Adipocyte (in vitro differentiated cells): ENCODE data around the gene TAS1R3.
A peak's percentile ranks its signal among the peaks of the same experiment; 100 is the strongest.

Experiments
- DNase-seq: peaks from one replicate; pipeline ENCODE4 v3.0.0-alpha.2; 2015; ENCODE audit warnings: low read depth
- H3K27me3 ChIP-seq: replicated peaks from 2 replicates; pipeline ENCODE4 v1.7.0; 2013; ENCODE audit warnings: mild to moderate bottlenecking, low read length, moderate library complexity; ENCODE audit not compliant: control insufficient read depth, insufficient read depth
- H3K36me3 ChIP-seq: 2 replicates; pipeline ENCODE4 v1.7.0; 2013; ENCODE audit warnings: low read length, mild to moderate bottlenecking, moderate library complexity; ENCODE audit not compliant: control insufficient read depth, insufficient read depth, severe bottlenecking
- H3K4me1 ChIP-seq: 2 replicates; pipeline ENCODE4 v1.7.0; 2013; ENCODE audit warnings: mild to moderate bottlenecking, low read length, moderate library complexity; ENCODE audit not compliant: control insufficient read depth, insufficient read depth
- H3K4me3 ChIP-seq: 2 replicates; pipeline ENCODE4 v1.7.0; 2013; ENCODE audit warnings: mild to moderate bottlenecking, low read length, moderate library complexity
- H3K9ac ChIP-seq: 2 replicates; pipeline ENCODE4 v1.7.0; 2013; ENCODE audit warnings: mild to moderate bottlenecking, low read length, moderate library complexity
- H3K9me3 ChIP-seq: 2 replicates; pipeline ENCODE4 v1.7.0; 2013; ENCODE audit warnings: mild to moderate bottlenecking, low read length, moderate library complexity; ENCODE audit not compliant: control insufficient read depth

The TAS1R3 gene

DNA sequence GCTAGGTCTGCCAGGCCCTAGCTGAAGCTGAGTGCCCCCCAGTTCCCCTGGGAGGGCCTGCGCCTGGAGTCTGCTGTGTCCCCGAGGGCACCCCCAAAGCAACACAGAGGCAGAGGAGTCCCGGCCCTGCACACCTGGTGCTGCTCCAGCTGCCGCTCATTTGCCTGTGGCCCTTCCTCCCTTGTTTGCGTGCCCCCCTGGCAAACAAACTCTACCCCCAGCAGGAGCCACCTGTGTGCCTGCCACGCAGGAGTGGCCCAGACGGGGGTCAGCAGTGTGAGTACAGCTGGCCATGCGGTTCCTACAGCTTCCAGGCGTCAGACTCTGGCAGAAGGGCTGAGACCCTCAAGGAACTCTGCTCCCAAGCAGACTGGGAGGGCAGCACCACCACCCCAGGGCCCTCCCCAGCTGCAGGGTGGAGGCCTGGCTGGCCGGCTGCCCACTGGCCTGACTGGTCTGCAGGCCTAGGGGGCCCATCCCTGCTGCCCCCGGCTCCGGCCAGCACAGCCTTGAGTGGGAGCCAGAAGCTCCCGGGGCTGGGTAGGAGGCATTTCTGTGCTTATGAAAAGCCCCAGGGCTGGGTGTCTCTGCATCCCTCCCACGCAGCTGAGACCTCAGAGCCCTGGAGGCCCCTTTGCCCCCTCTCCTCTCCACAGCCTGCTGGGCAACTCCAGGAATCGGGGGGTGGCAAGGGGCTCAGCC is 563 bp upstream of the TAS1R3 start:
- H3K9me3 ChIP-seq = no peaks in the 10 kb centered on the region
- H3K36me3 ChIP-seq = peaks cover 6% of the 10 kb centered on the region
- peak overlapping the region; percentile 54 for H3K9ac ChIP-seq
- no peak overlapping the region for H3K4me3 ChIP-seq
- peak; percentile 40 for DNase-seq
- peaks cover 19% of the 10 kb centered on the region for H3K4me1 ChIP-seq
- H3K27me3 ChIP-seq = no peaks in the 10 kb centered on the region

DNA sequence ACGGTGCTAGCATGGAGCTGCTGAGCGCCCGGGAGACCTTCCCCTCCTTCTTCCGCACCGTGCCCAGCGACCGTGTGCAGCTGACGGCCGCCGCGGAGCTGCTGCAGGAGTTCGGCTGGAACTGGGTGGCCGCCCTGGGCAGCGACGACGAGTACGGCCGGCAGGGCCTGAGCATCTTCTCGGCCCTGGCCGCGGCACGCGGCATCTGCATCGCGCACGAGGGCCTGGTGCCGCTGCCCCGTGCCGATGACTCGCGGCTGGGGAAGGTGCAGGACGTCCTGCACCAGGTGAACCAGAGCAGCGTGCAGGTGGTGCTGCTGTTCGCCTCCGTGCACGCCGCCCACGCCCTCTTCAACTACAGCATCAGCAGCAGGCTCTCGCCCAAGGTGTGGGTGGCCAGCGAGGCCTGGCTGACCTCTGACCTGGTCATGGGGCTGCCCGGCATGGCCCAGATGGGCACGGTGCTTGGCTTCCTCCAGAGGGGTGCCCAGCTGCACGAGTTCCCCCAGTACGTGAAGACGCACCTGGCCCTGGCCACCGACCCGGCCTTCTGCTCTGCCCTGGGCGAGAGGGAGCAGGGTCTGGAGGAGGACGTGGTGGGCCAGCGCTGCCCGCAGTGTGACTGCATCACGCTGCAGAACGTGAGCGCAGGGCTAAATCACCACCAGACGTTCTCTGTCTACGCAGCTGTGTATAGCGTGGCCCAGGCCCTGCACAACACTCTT is 1.1 kb downstream of the TAS1R3 start:
- H3K36me3 ChIP-seq = peaks cover 7% of the 10 kb centered on the region
- no peak overlapping the region for H3K4me3 ChIP-seq
- no peaks in the 10 kb centered on the region for H3K9me3 ChIP-seq
- DNase-seq = no peak
- H3K4me1 ChIP-seq = peaks cover 13% of the 10 kb centered on the region
- H3K27me3 ChIP-seq = no peaks in the 10 kb centered on the region
- no peak overlapping the region for H3K9ac ChIP-seq

GRCh38 chr1:1332774-1333480 is 1.8 kb downstream of the TAS1R3 start:
- Histone ChIP-seq H3K4me1 (peaks cover 13% of the 10 kb centered on the region), H3K36me3 (peaks cover 5% of the 10 kb centered on the region), H3K9ac (no peak overlapping the region), H3K27me3 (no peaks in the 10 kb centered on the region), H3K4me3 (no peak overlapping the region), H3K9me3 (no peaks in the 10 kb centered on the region)
- no peak for DNase-seq

DNA sequence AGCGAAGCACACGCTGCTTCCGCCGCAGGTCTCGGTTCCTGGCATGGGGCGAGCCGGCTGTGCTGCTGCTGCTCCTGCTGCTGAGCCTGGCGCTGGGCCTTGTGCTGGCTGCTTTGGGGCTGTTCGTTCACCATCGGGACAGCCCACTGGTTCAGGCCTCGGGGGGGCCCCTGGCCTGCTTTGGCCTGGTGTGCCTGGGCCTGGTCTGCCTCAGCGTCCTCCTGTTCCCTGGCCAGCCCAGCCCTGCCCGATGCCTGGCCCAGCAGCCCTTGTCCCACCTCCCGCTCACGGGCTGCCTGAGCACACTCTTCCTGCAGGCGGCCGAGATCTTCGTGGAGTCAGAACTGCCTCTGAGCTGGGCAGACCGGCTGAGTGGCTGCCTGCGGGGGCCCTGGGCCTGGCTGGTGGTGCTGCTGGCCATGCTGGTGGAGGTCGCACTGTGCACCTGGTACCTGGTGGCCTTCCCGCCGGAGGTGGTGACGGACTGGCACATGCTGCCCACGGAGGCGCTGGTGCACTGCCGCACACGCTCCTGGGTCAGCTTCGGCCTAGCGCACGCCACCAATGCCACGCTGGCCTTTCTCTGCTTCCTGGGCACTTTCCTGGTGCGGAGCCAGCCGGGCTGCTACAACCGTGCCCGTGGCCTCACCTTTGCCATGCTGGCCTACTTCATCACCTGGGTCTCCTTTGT is 2.6 kb downstream of the TAS1R3 start:
- no peaks in the 10 kb centered on the region for H3K27me3 ChIP-seq
- peaks cover 11% of the 10 kb centered on the region for H3K36me3 ChIP-seq
- no peak overlapping the region for H3K9ac ChIP-seq
- no peak for DNase-seq
- no peak overlapping the region for H3K4me3 ChIP-seq
- no peaks in the 10 kb centered on the region for H3K9me3 ChIP-seq
- peaks cover 13% of the 10 kb centered on the region for H3K4me1 ChIP-seq

GRCh38 chr1:1334835-1335234 is 3.8 kb downstream of the TAS1R3 start:
- H3K9ac ChIP-seq = no peak overlapping the region
- H3K4me3 ChIP-seq = no peak overlapping the region
- peaks cover 13% of the 10 kb centered on the region for H3K4me1 ChIP-seq
- no peak for DNase-seq
- peaks cover 17% of the 10 kb centered on the region for H3K36me3 ChIP-seq
- no peaks in the 10 kb centered on the region for H3K9me3 ChIP-seq
- H3K27me3 ChIP-seq = no peaks in the 10 kb centered on the region

GRCh38 chr1:1335283-1335682 is 4.2 kb downstream of the TAS1R3 start:
- no peak for DNase-seq
- no peaks in the 10 kb centered on the region for H3K27me3 ChIP-seq
- H3K9ac ChIP-seq = no peak overlapping the region
- H3K36me3 ChIP-seq = peaks cover 18% of the 10 kb centered on the region
- H3K4me1 ChIP-seq = peaks cover 13% of the 10 kb centered on the region
- no peak overlapping the region for H3K4me3 ChIP-seq
- no peaks in the 10 kb centered on the region for H3K9me3 ChIP-seq

- Histone ChIP-seq H3K4me1 (peaks cover 8% of the 10 kb centered on the region), H3K9ac (no peak overlapping the region), H3K4me3 (no peak overlapping the region), H3K9me3 (no peaks in the 10 kb centered on the region), H3K36me3 (peaks cover 23% of the 10 kb centered on the region), H3K27me3 (no peaks in the 10 kb centered on the region)
- no peak for DNase-seq
These were observed 4.7 kb downstream of the TAS1R3 start for GRCh38 chr1:1335792-1336248.

GRCh38 chr1:1336446-1336845 is 5.4 kb downstream of the TAS1R3 start:
- no peak overlapping the region for H3K4me3 ChIP-seq
- peaks cover 28% of the 10 kb centered on the region for H3K36me3 ChIP-seq
- H3K9ac ChIP-seq = no peak overlapping the region
- H3K27me3 ChIP-seq = no peaks in the 10 kb centered on the region
- H3K4me1 ChIP-seq = peaks cover 2% of the 10 kb centered on the region
- no peaks in the 10 kb centered on the region for H3K9me3 ChIP-seq
- no peak for DNase-seq

DNA sequence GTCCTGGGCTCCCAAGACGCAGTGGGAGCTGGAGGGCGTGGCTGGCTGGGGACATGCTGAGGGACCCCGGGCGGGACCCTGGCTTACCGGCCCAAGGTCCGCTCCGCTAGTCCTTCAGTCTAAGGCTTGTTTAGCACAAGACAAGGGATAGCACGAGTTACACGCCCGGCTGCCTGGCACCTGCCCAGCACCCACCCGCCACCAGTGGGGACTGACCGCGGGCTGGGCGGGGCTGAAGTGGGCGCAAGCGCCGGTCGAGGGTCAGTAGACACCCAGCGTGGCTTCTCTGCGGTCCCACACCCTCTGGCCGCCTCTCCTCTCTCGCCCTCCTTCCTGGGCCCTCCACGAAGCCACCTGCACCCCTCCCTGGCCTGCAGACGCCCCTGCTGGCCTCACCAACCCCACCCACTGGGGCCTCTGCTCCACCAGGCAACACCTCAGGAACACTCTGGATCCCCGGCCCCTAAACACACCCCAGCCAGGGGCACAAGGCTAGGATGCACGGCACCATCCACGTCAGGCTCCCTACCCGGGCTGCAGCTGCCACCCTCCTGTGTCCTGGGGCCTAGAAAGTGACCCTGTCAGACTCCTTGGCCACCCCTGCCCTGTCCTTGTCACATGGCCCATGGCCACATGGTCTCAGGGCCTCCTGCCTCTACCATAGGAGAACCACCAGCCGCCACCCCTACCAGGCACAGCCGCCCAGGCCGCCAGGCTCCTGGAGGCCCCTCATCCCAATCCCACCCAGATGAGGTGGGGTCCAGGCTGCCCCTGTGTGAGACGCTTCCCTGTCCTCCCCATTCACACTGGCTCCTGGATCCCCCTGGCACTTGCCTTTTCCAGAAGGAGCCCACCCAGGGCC is 6.1 kb downstream of the TAS1R3 start:
- peaks cover 32% of the 10 kb centered on the region for H3K36me3 ChIP-seq
- H3K4me3 ChIP-seq = no peak overlapping the region
- H3K4me1 ChIP-seq = no peaks in the 10 kb centered on the region
- H3K9ac ChIP-seq = no peak overlapping the region
- H3K9me3 ChIP-seq = no peaks in the 10 kb centered on the region
- no peaks in the 10 kb centered on the region for H3K27me3 ChIP-seq
- no peak for DNase-seq

DNA sequence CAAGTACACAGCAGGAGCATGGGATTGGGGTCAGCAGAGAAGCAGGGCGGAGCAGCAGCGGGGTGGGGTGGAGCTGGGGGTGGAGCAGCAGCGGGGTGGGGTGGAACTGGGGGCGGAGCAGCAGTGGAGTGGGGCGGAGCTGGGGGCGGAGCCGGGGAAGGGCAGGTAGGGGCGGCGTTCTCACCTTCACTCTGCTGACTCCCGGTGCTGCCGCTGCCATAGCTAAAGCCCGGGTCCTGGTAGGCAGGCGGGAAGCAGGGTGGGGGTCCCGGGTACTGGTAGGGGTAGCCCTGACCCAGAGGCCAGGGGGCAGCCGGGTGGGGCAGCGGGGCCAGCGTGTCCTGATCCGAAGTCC is 6.7 kb downstream of the TAS1R3 start:
- Histone ChIP-seq H3K27me3 (no peaks in the 10 kb centered on the region), H3K9me3 (no peaks in the 10 kb centered on the region), H3K4me3 (no peak overlapping the region), H3K9ac (no peak overlapping the region), H3K4me1 (no peaks in the 10 kb centered on the region), H3K36me3 (peaks cover 32% of the 10 kb centered on the region)
- no peak for DNase-seq
